ENCODE results near the gene CHRFAM7A. TPM values are rescaled to one million over a fixed set of nuclear protein-coding genes. Genes with fewer than 3 reads are reported as not detected.
"Not testable (repeated sequence)": the region's sequence is repeated elsewhere in the genome, so short reads cannot be mapped to it uniquely, and the experiment has no call there.

The CHRFAM7A gene
- polyA plus RNA-seq (2013, experiment 1 of 4): 1.4 TPM
- polyA plus RNA-seq (2013, experiment 2 of 4): 0.69 TPM
- polyA plus RNA-seq (2013, experiment 3 of 4): 0.96 TPM
- 0.77 TPM for polyA plus RNA-seq (2013, experiment 4 of 4)

DNA sequence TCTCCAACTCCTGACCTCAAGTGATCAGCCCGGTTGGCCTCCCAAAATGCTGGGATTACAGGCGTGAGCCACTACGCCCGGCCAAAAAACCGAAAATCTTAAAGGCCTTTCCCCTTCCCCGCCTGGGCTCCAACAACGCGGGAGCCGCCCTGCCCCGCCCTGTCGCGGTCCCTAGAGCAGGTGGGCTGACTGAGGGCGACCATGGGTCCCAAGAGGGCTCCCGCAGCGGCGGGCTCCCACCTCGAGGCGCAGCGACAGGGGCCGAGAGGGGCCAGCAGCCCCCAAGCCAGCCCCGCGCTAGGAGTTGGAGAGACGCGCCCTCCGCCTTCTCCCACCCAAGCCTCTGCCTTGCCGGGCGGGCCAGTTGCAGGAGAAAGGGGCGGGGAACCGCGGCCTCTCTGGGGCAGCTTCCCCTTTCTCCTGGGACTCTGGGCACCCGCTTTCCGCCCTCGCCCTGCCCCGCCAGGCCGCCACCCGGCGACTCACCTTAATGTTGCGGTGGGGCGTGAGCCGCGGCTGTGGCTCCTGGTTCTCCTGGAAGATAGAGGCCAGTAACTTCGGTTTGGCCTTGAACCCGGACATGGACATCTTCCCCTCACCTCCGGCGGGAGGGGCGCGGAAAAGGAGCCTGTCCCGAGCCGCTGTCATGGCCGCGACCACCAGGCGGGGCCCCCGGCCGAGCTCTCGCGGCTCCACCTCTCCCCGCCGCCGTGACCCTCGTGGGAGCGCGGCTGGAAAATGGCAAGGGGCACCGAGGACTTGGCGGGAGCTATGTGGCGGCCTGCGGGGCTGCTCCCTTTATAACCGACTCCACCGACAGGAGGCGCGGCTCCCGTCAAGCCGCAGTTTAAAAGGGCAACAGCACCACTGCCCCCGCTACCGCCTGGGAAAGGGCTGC, at the start of gene CHRFAM7A:
Gene CHRFAM7A, minus strand, starts transcription at position 775 of the 898 bp plus-strand sequence. CDS start 10,189 bp downstream, outside the sequence.
- H3K27me3 ChIP-seq (ENCODE audit: control insufficient read depth, insufficient read depth, low read length, poor library complexity, severe bottlenecking); H3K4me3 ChIP-seq (ENCODE audit: insufficient read depth, low read depth, low read length); H3K36me3 ChIP-seq (ENCODE audit: control insufficient read depth, insufficient read depth, low read length); H3K27ac ChIP-seq (ENCODE audit: insufficient read depth, low read depth, low read length, poor library complexity, severe bottlenecking); H3K4me1 ChIP-seq (ENCODE audit: control insufficient read depth, insufficient read depth, low read length); H3K9me3 ChIP-seq (ENCODE audit: control insufficient read depth, low read length): not testable (repeated sequence)
- no CpG with 5 or more reads among the region's 74 CpGs for WGBS, 2 experiments

DNA sequence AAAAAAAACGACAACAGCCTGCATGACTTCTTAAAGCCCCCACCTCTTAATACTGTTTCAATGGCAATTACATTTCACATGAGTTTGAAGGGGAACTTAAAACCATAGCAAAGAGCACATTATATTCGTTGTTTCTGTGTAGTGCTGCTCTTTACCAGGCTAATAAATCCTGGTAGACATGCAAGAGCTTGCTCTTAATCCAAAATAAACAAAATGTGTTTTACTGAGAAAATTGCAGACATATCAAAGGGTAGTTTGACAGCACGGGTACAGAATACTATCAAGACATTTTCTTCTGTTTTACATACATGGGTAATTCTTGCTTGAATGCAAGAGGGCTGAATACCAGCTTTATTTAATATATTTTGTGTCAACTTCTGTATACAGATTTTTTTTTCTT, 45.0 kb upstream of the CHRFAM7A start:
- no CpG with 5 or more reads among the region's 3 CpGs for WGBS, 2 experiments
- not testable (repeated sequence) for H3K9me3 ChIP-seq (ENCODE audit: control insufficient read depth, low read length); H3K27me3 ChIP-seq (ENCODE audit: control insufficient read depth, insufficient read depth, low read length, poor library complexity, severe bottlenecking)

DNA sequence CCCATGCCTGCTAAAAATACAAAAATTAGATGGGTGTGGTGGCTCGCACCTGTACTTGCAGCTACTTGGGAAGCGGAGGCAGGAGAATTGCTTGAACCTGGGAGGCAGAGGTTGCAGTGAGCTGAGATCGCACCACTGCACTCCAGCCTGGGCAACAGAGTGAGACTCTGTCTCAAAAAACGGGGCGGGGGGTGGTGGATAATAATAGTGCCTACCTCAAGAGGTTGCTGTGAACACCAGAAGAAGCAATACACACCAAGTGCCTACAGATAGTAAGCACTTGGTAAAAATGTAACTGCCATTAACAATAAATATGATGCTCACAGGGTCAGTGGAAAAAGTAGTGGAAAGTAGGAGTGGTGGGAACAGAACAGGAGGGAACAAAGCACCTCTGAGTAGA, 42.5 kb upstream of the CHRFAM7A start:
- not testable (repeated sequence) for H3K4me1 ChIP-seq (ENCODE audit: control insufficient read depth, insufficient read depth, low read length); H3K36me3 ChIP-seq (ENCODE audit: control insufficient read depth, insufficient read depth, low read length); H3K27ac ChIP-seq (ENCODE audit: insufficient read depth, low read depth, low read length, poor library complexity, severe bottlenecking); H3K4me3 ChIP-seq (ENCODE audit: insufficient read depth, low read depth, low read length); H3K27me3 ChIP-seq (ENCODE audit: control insufficient read depth, insufficient read depth, low read length, poor library complexity, severe bottlenecking); H3K9me3 ChIP-seq (ENCODE audit: control insufficient read depth, low read length)
- 90 to 94% methylated on average over 2 of the region's 5 CpGs for WGBS, 2 experiments

More for the DNA sequence above, 45.0 kb upstream of the CHRFAM7A start:
- not testable (repeated sequence) for H3K4me3 ChIP-seq (ENCODE audit: insufficient read depth, low read depth, low read length); H3K36me3 ChIP-seq (ENCODE audit: control insufficient read depth, insufficient read depth, low read length); H3K27ac ChIP-seq (ENCODE audit: insufficient read depth, low read depth, low read length, poor library complexity, severe bottlenecking); H3K4me1 ChIP-seq (ENCODE audit: control insufficient read depth, insufficient read depth, low read length)

DNA sequence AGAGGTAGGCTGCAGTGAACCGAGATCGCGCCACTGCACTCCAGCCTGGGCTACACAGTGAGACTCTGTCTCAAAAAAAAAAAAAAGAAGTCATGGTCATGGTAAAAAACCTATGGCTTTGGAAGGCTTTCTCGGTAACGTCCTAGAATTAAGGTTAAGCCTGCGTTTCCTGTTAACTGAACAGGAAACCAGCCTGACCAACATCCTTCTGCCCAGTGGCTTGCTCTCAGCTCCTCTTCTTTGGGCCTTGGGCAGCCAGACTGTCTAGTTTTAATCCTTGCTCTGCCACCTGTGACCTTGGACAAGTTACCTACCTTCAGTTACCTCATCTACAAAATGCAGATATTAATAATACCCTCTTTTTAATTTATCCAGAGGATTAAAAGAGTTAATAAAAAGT, 27.4 kb upstream of the CHRFAM7A start:
- H3K4me1 ChIP-seq (ENCODE audit: control insufficient read depth, insufficient read depth, low read length); H3K27me3 ChIP-seq (ENCODE audit: control insufficient read depth, insufficient read depth, low read length, poor library complexity, severe bottlenecking); H3K9me3 ChIP-seq (ENCODE audit: control insufficient read depth, low read length); H3K27ac ChIP-seq (ENCODE audit: insufficient read depth, low read depth, low read length, poor library complexity, severe bottlenecking); H3K36me3 ChIP-seq (ENCODE audit: control insufficient read depth, insufficient read depth, low read length); H3K4me3 ChIP-seq (ENCODE audit: insufficient read depth, low read depth, low read length): not testable (repeated sequence)
- 91 to 98% methylated on average over 4 to 6 of the region's 6 CpGs for WGBS, 2 experiments

DNA sequence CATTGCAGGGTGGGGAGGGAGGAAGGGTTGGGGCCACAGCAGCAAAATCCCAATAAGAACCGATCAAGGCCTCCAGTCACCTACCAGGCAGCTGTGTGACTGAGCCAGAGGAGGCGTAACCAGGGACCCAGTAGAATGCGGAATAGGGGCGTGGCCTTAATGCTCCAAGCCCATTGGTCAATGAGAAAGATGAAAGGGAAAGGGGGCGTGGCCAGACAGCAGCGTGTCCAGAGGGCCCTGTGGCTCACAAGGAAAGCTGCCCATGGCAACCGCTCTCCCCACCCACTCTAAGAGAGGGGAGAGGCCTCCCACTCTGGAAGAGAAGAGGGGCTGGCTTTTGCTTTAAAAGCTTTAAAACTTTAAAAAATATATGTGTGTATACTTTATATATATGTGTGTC, 20.8 kb upstream of the CHRFAM7A start, which contains the start of gene GOLGA8R:
Gene GOLGA8R, minus strand, starts transcription at position 101 of the 400 bp plus-strand sequence. Its CDS starts 98 bp downstream, at position 3.
- not testable (repeated sequence) for H3K27me3 ChIP-seq (ENCODE audit: control insufficient read depth, insufficient read depth, low read length, poor library complexity, severe bottlenecking); H3K4me1 ChIP-seq (ENCODE audit: control insufficient read depth, insufficient read depth, low read length); H3K4me3 ChIP-seq (ENCODE audit: insufficient read depth, low read depth, low read length); H3K36me3 ChIP-seq (ENCODE audit: control insufficient read depth, insufficient read depth, low read length); H3K27ac ChIP-seq (ENCODE audit: insufficient read depth, low read depth, low read length, poor library complexity, severe bottlenecking); H3K9me3 ChIP-seq (ENCODE audit: control insufficient read depth, low read length)
- no CpG with 5 or more reads among the region's 7 CpGs for WGBS, 2 experiments

DNA sequence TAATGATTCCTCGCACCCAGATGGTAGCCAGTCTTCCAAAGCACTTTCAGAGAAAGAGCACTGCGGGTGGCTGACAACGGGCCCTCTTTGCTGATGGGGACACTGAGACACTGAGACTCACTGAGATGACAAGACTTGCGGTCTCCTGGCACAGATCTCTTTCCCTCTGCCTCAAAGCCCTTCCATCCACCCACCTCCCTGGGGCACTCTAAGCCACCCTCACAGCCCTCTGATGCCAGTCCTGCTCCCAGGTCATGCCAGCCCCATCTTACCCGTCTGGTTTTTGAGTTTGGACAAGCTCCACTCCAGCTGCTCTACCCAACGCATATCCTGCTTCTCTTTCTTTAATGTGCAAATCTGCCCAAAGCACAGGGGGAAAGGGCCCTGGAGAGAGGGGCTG, 14.3 kb upstream of the CHRFAM7A start:
- not testable (repeated sequence) for H3K27ac ChIP-seq (ENCODE audit: insufficient read depth, low read depth, low read length, poor library complexity, severe bottlenecking); H3K4me3 ChIP-seq (ENCODE audit: insufficient read depth, low read depth, low read length); H3K36me3 ChIP-seq (ENCODE audit: control insufficient read depth, insufficient read depth, low read length); H3K4me1 ChIP-seq (ENCODE audit: control insufficient read depth, insufficient read depth, low read length); H3K9me3 ChIP-seq (ENCODE audit: control insufficient read depth, low read length); H3K27me3 ChIP-seq (ENCODE audit: control insufficient read depth, insufficient read depth, low read length, poor library complexity, severe bottlenecking)
- WGBS, 2 experiments: 86 to 91% methylated on average over 4 to 5 of the region's 6 CpGs

DNA sequence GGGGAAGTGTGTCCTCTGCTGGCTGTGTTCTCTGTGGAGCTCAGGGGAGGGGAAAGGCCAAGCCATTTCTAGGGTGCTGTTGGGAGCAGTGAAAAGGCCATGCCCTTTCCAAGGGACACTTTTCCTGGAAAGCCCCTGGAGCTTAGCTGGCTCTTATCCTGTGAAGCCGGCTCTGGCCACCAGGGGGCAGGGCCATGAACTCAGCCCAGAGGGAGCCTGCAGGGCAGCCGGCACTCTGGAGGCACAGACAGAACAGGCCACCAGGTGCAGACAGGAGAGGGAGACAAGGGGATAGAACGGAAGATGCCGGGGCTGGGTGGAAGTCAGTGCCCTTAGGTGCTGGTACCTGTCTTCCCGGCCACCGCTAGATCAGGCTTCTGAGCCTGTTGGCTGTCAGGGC, 5.6 kb upstream of the CHRFAM7A start:
- H3K27me3 ChIP-seq (ENCODE audit: control insufficient read depth, insufficient read depth, low read length, poor library complexity, severe bottlenecking); H3K4me1 ChIP-seq (ENCODE audit: control insufficient read depth, insufficient read depth, low read length); H3K36me3 ChIP-seq (ENCODE audit: control insufficient read depth, insufficient read depth, low read length); H3K4me3 ChIP-seq (ENCODE audit: insufficient read depth, low read depth, low read length); H3K27ac ChIP-seq (ENCODE audit: insufficient read depth, low read depth, low read length, poor library complexity, severe bottlenecking); H3K9me3 ChIP-seq (ENCODE audit: control insufficient read depth, low read length): not testable (repeated sequence)
- WGBS, 2 experiments: 0% methylated on average over 1 of the region's 6 CpGs

DNA sequence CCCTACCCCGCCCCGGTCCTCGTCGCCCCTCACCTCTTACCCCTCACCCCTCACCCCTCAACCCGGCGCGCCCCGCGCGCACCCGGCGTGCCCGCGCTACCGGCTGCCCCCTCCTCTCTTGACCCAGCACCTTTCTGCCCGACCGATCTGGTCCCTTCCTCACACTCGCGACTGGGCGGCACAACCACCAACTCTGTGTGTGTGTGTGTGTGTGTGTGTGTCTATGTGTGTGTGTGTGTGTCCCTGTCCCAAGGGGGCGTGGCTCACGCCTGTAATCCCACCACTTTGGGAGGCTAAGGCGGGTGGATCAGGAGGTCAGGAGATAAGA, 288 bp upstream of the CHRFAM7A start:
- H3K4me3 ChIP-seq (ENCODE audit: insufficient read depth, low read depth, low read length); H3K27me3 ChIP-seq (ENCODE audit: control insufficient read depth, insufficient read depth, low read length, poor library complexity, severe bottlenecking); H3K9me3 ChIP-seq (ENCODE audit: control insufficient read depth, low read length); H3K36me3 ChIP-seq (ENCODE audit: control insufficient read depth, insufficient read depth, low read length); H3K4me1 ChIP-seq (ENCODE audit: control insufficient read depth, insufficient read depth, low read length); H3K27ac ChIP-seq (ENCODE audit: insufficient read depth, low read depth, low read length, poor library complexity, severe bottlenecking): not testable (repeated sequence)
- WGBS, 2 experiments: no CpG with 5 or more reads among the region's 23 CpGs

DNA sequence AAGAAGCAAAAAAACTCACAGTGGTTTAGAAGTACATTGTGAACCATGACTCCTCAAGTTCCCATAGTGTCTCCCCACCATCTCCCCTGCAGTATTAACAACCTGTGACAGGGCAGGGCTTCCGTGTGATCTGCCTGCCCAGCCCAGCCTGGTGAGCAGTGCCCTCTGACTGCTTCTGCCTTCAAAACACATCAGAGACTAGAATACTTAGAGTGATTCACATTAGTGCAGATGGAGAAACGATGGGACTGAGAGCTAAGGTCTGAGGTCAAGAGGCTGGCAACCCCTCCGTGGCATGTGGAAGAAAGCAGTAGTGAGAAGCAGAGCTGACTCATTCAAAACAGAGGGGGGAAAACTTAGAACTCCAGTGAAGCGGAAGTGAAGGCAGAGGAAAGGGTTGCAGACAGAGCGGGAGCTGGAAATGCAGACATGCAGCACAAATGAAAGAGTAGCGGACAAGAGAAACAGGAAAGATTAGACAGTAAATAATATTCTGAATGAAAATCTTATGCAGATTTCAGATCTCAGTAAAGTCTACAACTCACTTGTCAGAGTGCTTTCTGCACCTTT, 6.9 kb downstream of the CHRFAM7A start:
- no CpG with 5 or more reads among the region's 6 CpGs for WGBS, 2 experiments
- not testable (repeated sequence) for H3K27ac ChIP-seq (ENCODE audit: insufficient read depth, low read depth, low read length, poor library complexity, severe bottlenecking)

DNA sequence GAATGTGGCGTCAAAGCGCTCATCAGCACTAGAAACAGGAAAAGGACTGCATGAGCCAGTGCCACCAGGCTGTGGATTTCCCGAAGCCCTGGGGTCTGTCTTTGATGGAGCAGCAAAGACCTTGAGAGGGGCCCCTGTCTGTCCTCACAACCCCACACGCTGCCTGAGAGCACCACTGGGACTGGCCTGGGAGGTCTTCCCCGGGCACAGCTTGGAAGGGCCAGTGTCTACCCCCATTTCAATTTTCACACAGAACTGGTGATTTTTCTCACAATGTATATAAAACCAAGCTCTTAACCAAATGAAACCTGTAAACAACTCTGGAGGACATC, 16.3 kb downstream of the CHRFAM7A start:
- not testable (repeated sequence) for H3K4me3 ChIP-seq (ENCODE audit: insufficient read depth, low read depth, low read length); H3K27ac ChIP-seq (ENCODE audit: insufficient read depth, low read depth, low read length, poor library complexity, severe bottlenecking); H3K36me3 ChIP-seq (ENCODE audit: control insufficient read depth, insufficient read depth, low read length); H3K4me1 ChIP-seq (ENCODE audit: control insufficient read depth, insufficient read depth, low read length); H3K9me3 ChIP-seq (ENCODE audit: control insufficient read depth, low read length); H3K27me3 ChIP-seq (ENCODE audit: control insufficient read depth, insufficient read depth, low read length, poor library complexity, severe bottlenecking)
- WGBS, 2 experiments: no CpG with 5 or more reads among the region's 5 CpGs

More for the DNA sequence above, 6.9 kb downstream of the CHRFAM7A start:
- not testable (repeated sequence) for H3K9me3 ChIP-seq (ENCODE audit: control insufficient read depth, low read length); H3K27me3 ChIP-seq (ENCODE audit: control insufficient read depth, insufficient read depth, low read length, poor library complexity, severe bottlenecking); H3K4me1 ChIP-seq (ENCODE audit: control insufficient read depth, insufficient read depth, low read length); H3K4me3 ChIP-seq (ENCODE audit: insufficient read depth, low read depth, low read length); H3K36me3 ChIP-seq (ENCODE audit: control insufficient read depth, insufficient read depth, low read length)

Measured in ectodermal cell (in vitro differentiated cells).